H9 (cell line): ENCODE results near the gene AMMECR1. TPM values are rescaled to one million over a fixed set of nuclear protein-coding genes. Genes with fewer than 3 reads are reported as not detected.

Experiments
- DNase-seq: peaks from one replicate; pipeline ENCODE4 v3.0.0-alpha.2; 2017
- H2AFZ ChIP-seq: one replicate; pipeline ENCODE4 v1.6.1; 2013; ENCODE audit warnings: mild to moderate bottlenecking, low read length, control low read depth, moderate library complexity
- H2AK5ac ChIP-seq: 2 replicates; pipeline ENCODE4 v1.6.1; 2013; ENCODE audit warnings: low read length, control low read depth, mixed read lengths; ENCODE audit not compliant: insufficient read length
- H2BK120ac ChIP-seq: one replicate; pipeline ENCODE4 v1.6.1; 2013; ENCODE audit warnings: low read depth, mild to moderate bottlenecking, low read length, control low read depth, inconsistent platforms; ENCODE audit not compliant: poor library complexity, severe bottlenecking
- H2BK12ac ChIP-seq: 2 replicates; pipeline ENCODE4 v1.6.1; 2013; ENCODE audit warnings: low read length, control low read depth, mixed read lengths, low read depth; ENCODE audit not compliant: insufficient read length
- H2BK15ac ChIP-seq: 2 replicates; pipeline ENCODE4 v1.6.1; 2013; ENCODE audit warnings: low read depth, low read length, control low read depth
- H2BK20ac ChIP-seq: one replicate; pipeline ENCODE4 v1.6.1; 2013; ENCODE audit warnings: low read depth, mild to moderate bottlenecking, low read length, control low read depth, inconsistent platforms; ENCODE audit not compliant: poor library complexity, severe bottlenecking
- H2BK5ac ChIP-seq: 2 replicates; pipeline ENCODE4 v1.6.1; 2013; ENCODE audit warnings: low read length, control low read depth, mixed read lengths; ENCODE audit not compliant: insufficient read length
- H3K14ac ChIP-seq: 2 replicates; pipeline ENCODE4 v1.6.1; 2013; ENCODE audit warnings: low read length, control low read depth; ENCODE audit not compliant: insufficient read depth
- H3K18ac ChIP-seq: 2 replicates; pipeline ENCODE4 v1.6.1; 2013; ENCODE audit warnings: low read depth, mild to moderate bottlenecking, mixed read lengths, low read length, control low read depth; ENCODE audit not compliant: insufficient read length
- H3K23ac ChIP-seq: 2 replicates; pipeline ENCODE4 v1.6.1; 2013; ENCODE audit warnings: low read length, control low read depth, mixed read lengths, low read depth; ENCODE audit not compliant: insufficient read length
- H3K23me2 ChIP-seq: 2 replicates; pipeline ENCODE4 v1.6.1; 2013; ENCODE audit warnings: low read depth, mild to moderate bottlenecking, mixed read lengths, low read length, control low read depth; ENCODE audit not compliant: insufficient read length, poor library complexity, severe bottlenecking
- H3K27ac ChIP-seq: 2 replicates; pipeline ENCODE4 v1.5.1; 2013; ENCODE audit warnings: low read length, control low read depth, mixed read lengths, low read depth; ENCODE audit not compliant: insufficient read length
- H3K27me3 ChIP-seq: 2 replicates; pipeline ENCODE4 v1.6.1; 2013; ENCODE audit warnings: low read length, control low read depth, inconsistent platforms; ENCODE audit not compliant: insufficient read depth
- H3K4ac ChIP-seq: 2 replicates; pipeline ENCODE4 v1.6.1; 2013; ENCODE audit warnings: low read depth, mild to moderate bottlenecking, control low read depth, inconsistent platforms, low read length, moderate library complexity
- H3K4me1 ChIP-seq: 2 replicates; pipeline ENCODE4 v1.6.1; 2013; ENCODE audit warnings: low read length, control low read depth, inconsistent platforms; ENCODE audit not compliant: insufficient read depth
- H3K4me2 ChIP-seq: 2 replicates; pipeline ENCODE4 v1.6.1; 2013; ENCODE audit warnings: low read length, control low read depth, mixed read lengths; ENCODE audit not compliant: insufficient read length, insufficient read depth
- H3K56ac ChIP-seq: 2 replicates; pipeline ENCODE4 v1.6.1; 2013; ENCODE audit warnings: low read depth, mild to moderate bottlenecking, mixed read lengths, low read length, control low read depth; ENCODE audit not compliant: insufficient read length
- H3K79me1 ChIP-seq: 2 replicates; pipeline ENCODE4 v1.6.1; 2013; ENCODE audit warnings: low read depth, mild to moderate bottlenecking, moderate library complexity, low read length, control low read depth, inconsistent platforms; ENCODE audit not compliant: insufficient read depth, poor library complexity, severe bottlenecking
- H3K79me2 ChIP-seq: 2 replicates; pipeline ENCODE4 v1.6.1; 2013; ENCODE audit warnings: low read length, control low read depth, inconsistent platforms; ENCODE audit not compliant: insufficient read depth
- H3K9ac ChIP-seq: 2 replicates; pipeline ENCODE4 v1.6.1; 2013; ENCODE audit warnings: low read length, control low read depth, mixed read lengths; ENCODE audit not compliant: insufficient read length; ENCODE audit errors: extremely low read depth
- H3K9me3 ChIP-seq: one replicate; pipeline ENCODE4 v1.6.1; 2013; ENCODE audit warnings: low read depth, low read length, inconsistent platforms; ENCODE audit not compliant: control insufficient read depth
- H3T11ph ChIP-seq: one replicate; pipeline ENCODE4 v1.6.1; 2013; ENCODE audit warnings: mild to moderate bottlenecking, low read length, control low read depth, inconsistent platforms
- H4K20me1 ChIP-seq: one replicate; pipeline ENCODE4 v1.6.1; 2013; ENCODE audit not compliant: control insufficient read depth, insufficient read length, insufficient read depth
- H4K5ac ChIP-seq: 2 replicates; pipeline ENCODE4 v1.6.1; 2013; ENCODE audit warnings: low read depth, mild to moderate bottlenecking, mixed read lengths, low read length, control low read depth; ENCODE audit not compliant: insufficient read length
- H4K8ac ChIP-seq: replicated peaks from 2 replicates; pipeline ENCODE4 v1.6.1; 2013; ENCODE audit warnings: low read length, control low read depth, mixed read lengths, low read depth; ENCODE audit not compliant: insufficient read length
- H4K91ac ChIP-seq: 2 replicates; pipeline ENCODE4 v1.6.1; 2013; ENCODE audit warnings: low read depth, mild to moderate bottlenecking, moderate library complexity, mixed read lengths, low read length, control low read depth; ENCODE audit not compliant: insufficient read length
- H3K27ac Mint-ChIP-seq, 3 experiments: 2 replicates in 2 of 3; 3 replicates in 1 of 3; pipeline ENCODE4 v1.8.0; 2020 to 2021; ENCODE audit warnings: mixed read lengths in 3 of 3, mild to moderate bottlenecking in 1 of 3, moderate library complexity in 1 of 3
- H3K27me3 Mint-ChIP-seq: 2 replicates; pipeline ENCODE4 v1.8.0; 2021; ENCODE audit warnings: low read depth, mild to moderate bottlenecking, moderate library complexity, mixed read lengths
- H3K36me3 Mint-ChIP-seq, 3 experiments: 2 replicates in 2 of 3; 3 replicates in 1 of 3; pipeline ENCODE4 v1.8.0; 2020 to 2021; ENCODE audit warnings: low read depth in 3 of 3, mixed read lengths in 3 of 3; ENCODE audit not compliant: insufficient read depth in 1 of 3
- H3K4me1 Mint-ChIP-seq, 2 experiments: 2 replicates each; pipeline ENCODE4 v1.8.0; 2020; ENCODE audit warnings: mixed read lengths in 2 of 2
- H3K4me3 Mint-ChIP-seq, 2 experiments: 2 replicates in 1 of 2; 3 replicates in 1 of 2; pipeline ENCODE4 v1.8.0; 2020 to 2021; ENCODE audit warnings: mild to moderate bottlenecking in 2 of 2, mixed read lengths in 2 of 2, moderate library complexity in 1 of 2
- H3K9me3 Mint-ChIP-seq, 2 experiments: 2 replicates in 1 of 2; 3 replicates in 1 of 2; pipeline ENCODE4 v1.8.0; 2020; ENCODE audit warnings: mild to moderate bottlenecking in 2 of 2, mixed read lengths in 2 of 2, moderate library complexity in 1 of 2
- CTCF ChIP-seq: fragments of 200-600 bp; sonication (generic); conservative IDR thresholded peaks from 3 replicates; pipeline ENCODE4 v1.8.0; 2021; ENCODE audit warnings: antibody characterized with exemption, mild to moderate bottlenecking
- WGBS: extraction: QIAGEN DNeasy Blood & Tissue Kit; methylation state at CpG from one replicate; pipeline ENCODE4 v1.1.7; 2013; ENCODE audit warnings: missing lambda C conversion rate, low lambda C conversion rate, mixed read lengths; ENCODE audit not compliant: insufficient read length; ENCODE audit errors: extremely low coverage; 5-methylcytosine and 5-hydroxymethylcytosine counted together
- total RNA-seq: library from RNA; stranded (reverse); gene quantifications from 2 replicates; pipeline ENCODE4 v1.2.1, GENCODE V29; 2021

Gene AMMECR1
- total RNA-seq, 1 experiment from 2014 or later, result 28.5 TPM

- peaks cover 2% of the 10 kb centered on the region; the same call in 1 of the 2 replicates for H3K79me2 ChIP-seq
- H2BK20ac ChIP-seq, result no peak overlapping the region
- no CpG with 5 or more reads among the region's 1 CpG for WGBS
- no peaks in the 10 kb centered on the region for H3K27me3 Mint-ChIP-seq
- H3K4me1 ChIP-seq, result no peaks in the 10 kb centered on the region
- H3K4me3 Mint-ChIP-seq, result no peak overlapping the region
- no peak overlapping the region for H2AK5ac ChIP-seq
- H3K9ac ChIP-seq, result no peak overlapping the region
- no peak overlapping the region for H3K27ac ChIP-seq
- no peak overlapping the region for H2BK15ac ChIP-seq
- DNase-seq, result no peak
- no peak overlapping the region for H3K27ac Mint-ChIP-seq
- no peak overlapping the region for H3K4me2 ChIP-seq
- H4K20me1 ChIP-seq, result no peaks in the 10 kb centered on the region
- H4K91ac ChIP-seq, result no peak overlapping the region
- H3K79me1 ChIP-seq, result peaks cover 3% of the 10 kb centered on the region
- H2BK12ac ChIP-seq, result no peak overlapping the region
- H3K4ac ChIP-seq, result no peak overlapping the region
- no peaks in the 10 kb centered on the region for H3K9me3 ChIP-seq
- no peak overlapping the region for H2AFZ ChIP-seq
- H3T11ph ChIP-seq, result no peak overlapping the region
- no peak overlapping the region for H3K14ac ChIP-seq
- H3K18ac ChIP-seq, result no peak overlapping the region
- no peaks in the 10 kb centered on the region for H3K27me3 ChIP-seq
- no peaks in the 10 kb centered on the region for H3K9me3 Mint-ChIP-seq
- no peak overlapping the region for H2BK5ac ChIP-seq
- TF ChIP-seq CTCF, result no peak
- no peak overlapping the region for H2BK120ac ChIP-seq
- H4K8ac ChIP-seq, result no peak overlapping the region
- no peaks in the 10 kb centered on the region for H3K23me2 ChIP-seq
- peaks cover 0 to 6% (median 0%) of the 10 kb centered on the region in 3 experiments; a peak in 3 of 7 replicates for H3K36me3 Mint-ChIP-seq
- no peak overlapping the region for H4K5ac ChIP-seq
- no peak overlapping the region for H3K56ac ChIP-seq
- no peak overlapping the region for H3K23ac ChIP-seq
- H3K4me1 Mint-ChIP-seq, result no peaks in the 10 kb centered on the region
These were observed 16.7 kb downstream of the AMMECR1 start for GRCh38 chrX:110301194-110301593.
